Ecto neural progenitor cell (in vitro differentiated cells): ENCODE measurements around the gene CD5L.

ENCODE experiments used
- DNase-seq: peaks from one replicate; pipeline ENCODE4 v3.0.0-alpha.2; 2018; ENCODE audit warnings: low spot score

CD5L gene

GRCh38 chr1:157841708-157842107 is at the start of gene CD5L:
CD5L (minus strand) TSS chr1:157841808; CDS start chr1:157841701, 107 bp downstream.
- no peak for DNase-seq

GRCh38 chr1:157882580-157882979 is 41.0 kb upstream of the CD5L start:
- DNase-seq, result no peak

GRCh38 chr1:157880621-157881020 is 39.0 kb upstream of the CD5L start:
- DNase-seq, result no peak

- DNase-seq, result no peak
Observed at GRCh38 chr1:157878059-157878458, 36.5 kb upstream of the CD5L start.

- no peak for DNase-seq
Observed at GRCh38 chr1:157870490-157870889, 28.9 kb upstream of the CD5L start.

- DNase-seq, result no peak
Observed at GRCh38 chr1:157868654-157869053, 27.0 kb upstream of the CD5L start.

GRCh38 chr1:157862114-157863070 is 20.8 kb upstream of the CD5L start:
- DNase-seq, result no peak

GRCh38 chr1:157856538-157856937 is 14.9 kb upstream of the CD5L start:
- DNase-seq, result no peak

GRCh38 chr1:157852476-157852875 is 10.9 kb upstream of the CD5L start:
- DNase-seq, result no peak

- DNase-seq, result no peak
Observed at GRCh38 chr1:157849229-157849875, 7.7 kb upstream of the CD5L start.

- DNase-seq, result no peak
Observed at GRCh38 chr1:157844089-157844830, 2.7 kb upstream of the CD5L start.

GRCh38 chr1:157842939-157843338 is 1.3 kb upstream of the CD5L start:
- no peak for DNase-seq

GRCh38 chr1:157838966-157839365 is 2.6 kb downstream of the CD5L start:
- no peak for DNase-seq

- DNase-seq, result no peak
Observed at GRCh38 chr1:157834430-157834829, 7.2 kb downstream of the CD5L start.

GRCh38 chr1:157833145-157833544 is 8.5 kb downstream of the CD5L start:
- DNase-seq, result no peak

GRCh38 chr1:157831968-157832626 is 9.5 kb downstream of the CD5L start:
- DNase-seq, result no peak

- DNase-seq, result no peak
Observed at GRCh38 chr1:157830887-157831286, 10.7 kb downstream of the CD5L start.

- no peak for DNase-seq
Observed at GRCh38 chr1:157829711-157830110, 11.9 kb downstream of the CD5L start.

- DNase-seq, result no peak
Observed at GRCh38 chr1:157829210-157829609, 12.4 kb downstream of the CD5L start.

- no peak for DNase-seq
Observed at GRCh38 chr1:157820299-157820698, 21.3 kb downstream of the CD5L start.

- DNase-seq, result no peak
Observed at GRCh38 chr1:157819896-157820295, 21.7 kb downstream of the CD5L start, which contains the start of gene FCRL1. FCRL1 (minus strand) TSS chr1:157820120; CDS start chr1:157820037, 83 bp downstream.

GRCh38 chr1:157819215-157819614 is 22.4 kb downstream of the CD5L start:
- DNase-seq, result no peak
